HG03175 (cell line): ENCODE results near the gene WDFY4.

Experiments used
- ATAC-seq: cut with Tn5 transposase; IDR thresholded peaks from one replicate; pipeline ENCODE4 v1.9.1; 2021; ENCODE audit warnings: mild to moderate bottlenecking, moderate library complexity; ENCODE audit not compliant: unreplicated experiment

The WDFY4 gene

GRCh38 chr10:48897441-48897790, 212.7 kb downstream of the WDFY4 start:
- ATAC-seq = no peak

- no peak for ATAC-seq
Measured at GRCh38 chr10:48898426-48898825, 213.8 kb downstream of the WDFY4 start.

- no peak for ATAC-seq
Measured at GRCh38 chr10:48899781-48900180, 215.1 kb downstream of the WDFY4 start.

- ATAC-seq = no peak
Measured at GRCh38 chr10:48900371-48900801, 215.7 kb downstream of the WDFY4 start.

GRCh38 chr10:48901319-48901718, 216.6 kb downstream of the WDFY4 start:
- ATAC-seq = no peak

- no peak for ATAC-seq
Measured at GRCh38 chr10:48902096-48902495, 217.4 kb downstream of the WDFY4 start.

- ATAC-seq = no peak
Measured at GRCh38 chr10:48903151-48903550, 218.5 kb downstream of the WDFY4 start.

GRCh38 chr10:48904861-48905260, 220.2 kb downstream of the WDFY4 start:
- no peak for ATAC-seq

GRCh38 chr10:48905311-48905710, 220.6 kb downstream of the WDFY4 start:
- no peak for ATAC-seq

GRCh38 chr10:48906841-48907240, 222.2 kb downstream of the WDFY4 start:
- ATAC-seq = no peak

GRCh38 chr10:48907730-48908129, 223.1 kb downstream of the WDFY4 start:
- no peak for ATAC-seq

GRCh38 chr10:48910548-48910947, 225.9 kb downstream of the WDFY4 start:
- ATAC-seq = no peak

GRCh38 chr10:48913674-48914073, 229.0 kb downstream of the WDFY4 start:
- ATAC-seq = no peak

- no peak for ATAC-seq
Measured at GRCh38 chr10:48923748-48924147, 239.1 kb downstream of the WDFY4 start.

- no peak for ATAC-seq
Measured at GRCh38 chr10:48924988-48925387, 240.3 kb downstream of the WDFY4 start.

- ATAC-seq = no peak
Measured at GRCh38 chr10:48926255-48926654, 241.6 kb downstream of the WDFY4 start.

GRCh38 chr10:48926764-48927540, 242.3 kb downstream of the WDFY4 start:
- ATAC-seq = no peak

- ATAC-seq = no peak
Measured at GRCh38 chr10:48929413-48929990, 244.8 kb downstream of the WDFY4 start.

- no peak for ATAC-seq
Measured at GRCh38 chr10:48931188-48931587, 246.5 kb downstream of the WDFY4 start.

- no peak for ATAC-seq
Measured at GRCh38 chr10:48932831-48933664, 248.4 kb downstream of the WDFY4 start.

- ATAC-seq = no peak
Measured at GRCh38 chr10:48934672-48935501, 250.2 kb downstream of the WDFY4 start.
